Right lobe of liver (tissue), 6 donors: Measurements from ENCODE around the gene USP4. TPM values are rescaled to one million over a fixed set of nuclear protein-coding genes. Genes with fewer than 3 reads are reported as not detected.

Source experiments
- ATAC-seq, 4 donors: fragments of 200-7000 bp; cut with Tn5 transposase; one replicate each; pipeline ENCODE4 v1.9.1; 2020; ENCODE audit warnings: mild to moderate bottlenecking in 4 of 4, moderate library complexity in 4 of 4
- DNase-seq, 3 donors: peaks; one replicate each; pipeline ENCODE4 v3.0.0-alpha.2; 2020
- H3K27ac ChIP-seq, 3 donors: fragments of 200-600 bp; one replicate each; pipeline ENCODE4 v1.8.0; 2022
- H3K27me3 ChIP-seq, 2 donors: fragments of 200-600 bp; one replicate each; pipeline ENCODE4 v1.8.0; 2022
- H3K36me3 ChIP-seq, 4 donors: fragments of 200-600 bp; sonication (generic) in 1 of 4; one replicate each; pipeline versions ENCODE4 v1.5.1 to v1.8.0; 2017 to 2022; ENCODE audit warnings: control low read depth in 1 of 4
- H3K4me1 ChIP-seq, 4 donors: fragments of 200-600 bp; sonication (generic) in 1 of 4; one replicate each; pipeline versions ENCODE4 v1.5.1 to v1.8.0; 2017 to 2022; ENCODE audit warnings: control low read depth in 1 of 4
- H3K4me3 ChIP-seq, 3 donors: fragments of 200-600 bp; one replicate each; pipeline ENCODE4 v1.8.0; 2022
- H3K9me3 ChIP-seq, 4 donors: fragments of 200-600 bp; sonication (generic) in 1 of 4; one replicate each; pipeline versions ENCODE4 v1.5.1 to v1.8.0; 2017 to 2022; ENCODE audit warnings: control low read depth in 1 of 4
- CTCF ChIP-seq, 4 donors: fragments of 200-600 bp in 3 of 4; fragments of 450-650 bp in 1 of 4; IDR thresholded peaks; one replicate each; pipeline versions ENCODE4 v1.5.1 to v1.8.0; 2016 to 2022; ENCODE audit warnings: antibody characterized with exemption in 4 of 4, mild to moderate bottlenecking in 2 of 4
- POLR2A ChIP-seq: fragments of 450-650 bp; IDR thresholded peaks from one replicate; pipeline ENCODE4 v1.6.1; 2017; ENCODE audit warnings: antibody characterized with exemption, mild to moderate bottlenecking
- WGBS: methylation state at CpG from one replicate; pipeline ENCODE4 v1.1.6; 2018; ENCODE audit warnings: low coverage, low lambda C conversion rate; ENCODE audit not compliant: insufficient coverage; ENCODE audit errors: missing lambda C conversion rate; 5-methylcytosine and 5-hydroxymethylcytosine counted together
- intact Hi-C, 2 donors: fragments of 100-400 bp; cut with DNase I; formaldehyde crosslinking; loops; one replicate each; pipeline versions ENCODE4 v1.11.2 to v1.14.1; 2022
- total RNA-seq, 6 experiments: library from RNA; depleted of rRNA in 2 of 6; stranded (reverse); fragments of >200 nt in 2 of 6; fragmentation: NEBNext Ultra II Directional in 3 of 6; extraction: Animal tissue kit (Norgen Biotek cat#: 25700) in 3 of 6; gene quantifications; one replicate each; pipeline versions ENCODE4 v1.1.0 to v1.2.4, GENCODE V29; 2016 to 2023
- donor health status: DM: no; HTN: yes; CAD: no.
- donor health status: DM: no; HTN: no; CAD: no.
- donor health status: DM: no; HTN: no; CAD: no.
- donor health status: DM: no; HTN: yes; CAD: no.
- donor health status: DM: no; HTN: yes; CAD: no.

USP4 gene
- total RNA-seq, 6 experiments from 2014 or later: 10.0 to 26.3 (median 22.2) TPM

DNA sequence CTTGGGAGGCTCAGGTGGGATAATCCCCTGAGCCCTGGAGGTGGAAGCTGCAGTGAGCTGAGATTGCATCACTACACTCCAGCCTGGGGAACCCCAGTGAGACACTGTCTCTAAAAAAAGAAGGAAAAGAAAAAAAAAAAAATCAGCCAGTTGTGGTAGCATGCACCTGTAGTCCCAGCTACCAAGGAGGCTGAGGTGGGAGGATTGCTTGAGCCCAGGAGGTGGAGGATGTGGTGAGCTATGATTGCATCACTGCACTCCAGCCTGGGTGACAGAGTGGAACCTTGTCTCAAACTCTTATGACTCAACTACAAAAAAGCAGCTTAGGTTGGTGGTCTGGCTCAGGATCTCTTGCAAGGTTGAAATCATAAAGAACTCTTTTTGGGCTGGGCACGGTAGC, 37.6 kb upstream of the USP4 start:
- TF ChIP-seq CTCF (IDR thresholded peaks at IDR 0.05): no peak
- no peak for TF ChIP-seq POLR2A
- WGBS: no CpG with 5 or more reads among the region's 1 CpG
- Histone ChIP-seq H3K27me3 (no peaks in the 10 kb centered on the region), H3K27ac (no peak overlapping the region), H3K9me3 (no peaks in the 10 kb centered on the region), H3K36me3 (peaks cover 0 to 30% (median 13%) of the 10 kb centered on the region in 4 donors), H3K4me1 (peaks cover 0 to 12% (median 0%) of the 10 kb centered on the region in 4 donors), H3K4me3 (no peak overlapping the region)
- intact Hi-C loops: no loop called here
- DNase-seq (no peak), ATAC-seq (no peak)

GRCh38 chr3:49371946-49372345, 32.1 kb upstream of the USP4 start:
- TF ChIP-seq POLR2A (no peak), CTCF (IDR thresholded peaks at IDR 0.05) (no peak)
- H3K36me3 ChIP-seq: peaks cover 0 to 55% (median 23%) of the 10 kb centered on the region in 4 donors
- intact Hi-C loops: no loop called here

DNA sequence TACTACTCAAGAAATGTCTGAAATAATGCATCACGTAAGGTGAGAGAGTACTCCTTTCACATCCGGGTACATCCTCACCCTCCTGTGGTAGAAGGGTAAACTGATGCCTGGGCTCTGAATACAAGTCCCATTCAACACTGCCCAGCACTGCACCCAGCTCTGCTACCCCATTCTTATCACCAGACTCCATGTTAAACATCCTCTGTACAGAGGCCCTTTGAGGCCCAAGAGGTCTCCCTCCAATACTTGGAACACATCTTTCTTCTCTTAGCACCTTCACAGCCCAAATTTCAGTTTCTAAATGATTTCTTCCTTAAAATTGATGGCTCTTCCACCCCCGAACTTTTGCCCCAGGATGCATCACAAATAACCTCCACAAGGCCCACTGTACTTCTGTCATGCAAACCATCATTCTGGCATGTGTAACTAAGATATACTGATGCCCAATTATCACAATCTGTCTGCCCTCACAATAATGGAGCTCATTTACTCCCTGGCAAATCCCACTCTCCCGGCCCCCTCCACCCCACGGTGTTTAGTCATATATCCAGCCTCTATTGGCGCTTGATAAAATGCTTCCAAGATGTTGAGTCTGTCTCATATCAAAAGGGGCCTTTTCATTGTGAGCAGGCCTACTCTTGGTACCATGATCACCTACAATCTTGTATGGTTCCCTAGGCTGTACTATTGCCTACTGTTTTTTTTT, 30.9 kb upstream of the USP4 start:
- H3K9me3 ChIP-seq: no peaks in the 10 kb centered on the region
- DNase-seq: no peak
- H3K36me3 ChIP-seq: peaks cover 0 to 62% (median 27%) of the 10 kb centered on the region in 4 donors
- peaks cover 0 to 12% (median 0%) of the 10 kb centered on the region in 4 donors for H3K4me1 ChIP-seq
- H3K27ac ChIP-seq: no peak overlapping the region
- no peak for ATAC-seq
- no peaks in the 10 kb centered on the region for H3K27me3 ChIP-seq
- TF ChIP-seq POLR2A (no peak), CTCF (IDR thresholded peaks at IDR 0.05) (no peak)
- intact Hi-C loops: no loop called here
- H3K4me3 ChIP-seq: no peak overlapping the region
- WGBS: 92% methylated on average over 4 of the region's 6 CpGs

More at GRCh38 chr3:49371946-49372345, 32.1 kb upstream of the USP4 start:
- H3K27me3 ChIP-seq: no peaks in the 10 kb centered on the region
- H3K9me3 ChIP-seq: no peaks in the 10 kb centered on the region
- H3K4me1 ChIP-seq: peaks cover 0 to 12% (median 0%) of the 10 kb centered on the region in 4 donors
- no peak overlapping the region for H3K27ac ChIP-seq
- ATAC-seq (no peak), DNase-seq (no peak)
- H3K4me3 ChIP-seq: no peak overlapping the region

DNA sequence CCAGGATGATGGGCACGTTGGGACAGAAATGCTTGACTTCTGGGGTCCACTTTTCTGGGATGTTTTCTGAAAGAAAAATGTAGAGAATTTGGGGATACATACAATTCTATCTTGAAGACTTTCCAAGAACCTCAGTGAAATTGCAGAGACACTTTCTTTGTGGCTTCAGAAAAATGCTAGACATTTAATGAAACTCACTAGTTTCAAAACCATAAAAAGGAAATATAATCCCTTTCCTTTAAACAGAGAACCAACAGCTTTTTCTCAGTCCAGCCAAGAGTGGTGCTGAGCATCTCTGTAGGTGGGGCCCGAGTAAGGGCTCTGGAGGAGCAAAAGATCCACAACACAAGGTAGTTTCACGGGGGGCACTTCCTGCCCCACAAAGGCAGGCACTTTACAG, 22.7 kb upstream of the USP4 start:
- ATAC-seq (no peak), DNase-seq (no peak)
- Histone ChIP-seq H3K4me1 (peaks cover 0 to 12% (median 7%) of the 10 kb centered on the region in 4 donors), H3K36me3 (peaks cover 0 to 70% (median 34%) of the 10 kb centered on the region in 4 donors), H3K27ac (no peak overlapping the region), H3K4me3 (no peak overlapping the region), H3K9me3 (no peaks in the 10 kb centered on the region), H3K27me3 (no peaks in the 10 kb centered on the region)
- no CpG with 5 or more reads among the region's 3 CpGs for WGBS
- TF ChIP-seq POLR2A: no peak
- intact Hi-C loops: no loop called here

- H3K27me3 ChIP-seq: no peaks in the 10 kb centered on the region
- ATAC-seq: no peak
- intact Hi-C loops: no loop called here
- no peaks in the 10 kb centered on the region for H3K9me3 ChIP-seq
- no peak overlapping the region for H3K27ac ChIP-seq
- no peak overlapping the region for H3K4me3 ChIP-seq
- WGBS: 75% methylated on average over 2 of the region's 2 CpGs
- DNase-seq: no peak
- H3K36me3 ChIP-seq: peaks cover 0 to 69% (median 29%) of the 10 kb centered on the region in 4 donors
- H3K4me1 ChIP-seq: peaks cover 0 to 14% (median 12%) of the 10 kb centered on the region in 4 donors
- TF ChIP-seq CTCF (IDR thresholded peaks at IDR 0.05) (no peak), POLR2A (no peak)
Measured at GRCh38 chr3:49359623-49360022, 19.8 kb upstream of the USP4 start.
